Activated T-cell treated with anti-CD3 and anti-CD28 coated beads, Interleukin-2, amount 50 U/mL, for 4 hours (primary cell): Measurements from ENCODE around the gene OSBPL6. TPM values are rescaled to one million over a fixed set of nuclear protein-coding genes. Genes with fewer than 3 reads are reported as not detected.
"Not testable (repeated sequence)": the region's sequence is repeated elsewhere in the genome, so short reads cannot be mapped to it uniquely, and the experiment has no call there.

Experiments
- ATAC-seq, 2 donors: fragments of 200-7000 bp; cut with Tn5 transposase; one replicate each; pipeline ENCODE4 v1.10.0; 2021
- DNase-seq: peaks from one replicate; pipeline ENCODE4 v3.0.0-alpha.2; 2020
- H3K27me3 Mint-ChIP-seq: one replicate; pipeline ENCODE4 v1.8.0; 2021; ENCODE audit warnings: low read depth, mixed read lengths
- H3K36me3 Mint-ChIP-seq: one replicate; pipeline ENCODE4 v1.8.0; 2022; ENCODE audit warnings: mixed read lengths; ENCODE audit not compliant: insufficient read depth
- H3K4me1 Mint-ChIP-seq: one replicate; pipeline ENCODE4 v1.8.0; 2021; ENCODE audit warnings: low read depth, mixed read lengths
- H3K4me3 Mint-ChIP-seq: one replicate; pipeline ENCODE4 v1.8.0; 2021; ENCODE audit warnings: mild to moderate bottlenecking, moderate library complexity, mixed read lengths
- H3K9me3 Mint-ChIP-seq: one replicate; pipeline ENCODE4 v1.8.0; 2021; ENCODE audit warnings: mixed read lengths
- total RNA-seq, 3 donors: library from RNA; stranded (reverse); gene quantifications; one replicate each; pipeline ENCODE4 v1.2.1, GENCODE V29; 2021

Gene OSBPL6
- total RNA-seq, 3 donors from 2014 or later = 0.28 to 0.53 (median 0.30) TPM

DNA sequence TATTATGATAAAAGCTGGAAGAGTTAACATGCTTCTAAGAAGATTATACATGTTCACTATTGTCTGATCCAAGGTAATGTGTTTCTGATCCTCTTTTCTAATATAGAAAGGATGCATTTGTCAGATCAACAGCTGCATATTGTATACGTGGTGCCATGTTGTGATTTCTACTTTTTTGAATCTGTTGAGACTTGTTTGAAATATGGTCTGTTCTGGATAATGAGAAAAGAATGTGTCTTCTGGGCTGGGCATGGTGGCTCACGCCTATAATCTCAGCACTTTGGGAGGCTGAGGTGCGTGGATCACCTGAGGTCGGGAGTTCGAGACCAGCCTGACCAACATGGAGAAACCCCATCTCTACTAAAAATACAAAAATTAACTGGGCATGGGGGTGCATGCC is 229.4 kb downstream of the OSBPL6 start:
- not testable (repeated sequence) for DNase-seq, H3K4me1 Mint-ChIP-seq, ATAC-seq, H3K27me3 Mint-ChIP-seq, H3K4me3 Mint-ChIP-seq
- H3K9me3 Mint-ChIP-seq = peaks cover 22% of the 10 kb centered on the region
- peaks cover 29% of the 10 kb centered on the region for H3K36me3 Mint-ChIP-seq

DNA sequence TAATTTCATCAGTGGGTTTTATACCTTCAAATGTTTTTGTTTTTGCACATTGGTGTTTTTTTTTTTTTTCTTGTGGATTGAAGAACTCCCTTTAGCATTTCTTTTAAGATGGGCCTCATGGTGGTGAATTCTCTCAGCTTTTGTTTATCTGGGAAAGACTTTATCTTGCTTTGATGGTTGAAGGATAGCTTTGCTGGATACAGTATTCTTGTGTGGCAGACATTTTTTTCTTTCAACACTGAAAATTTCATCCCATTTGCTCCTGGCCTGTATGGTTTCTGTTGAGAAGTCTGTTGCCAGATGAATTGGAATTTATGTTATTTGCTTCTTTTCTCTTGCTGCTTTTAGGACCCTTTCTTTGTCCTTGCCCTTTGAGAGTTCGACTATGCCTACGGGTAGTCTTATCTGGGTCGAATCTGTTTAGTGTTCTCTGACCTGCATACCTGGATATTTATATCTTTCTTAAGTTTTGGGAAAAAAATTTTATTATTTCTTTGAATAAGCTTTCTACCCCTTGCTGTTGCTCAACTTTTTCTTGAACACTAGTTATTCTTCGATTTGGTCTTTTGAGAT is 231.0 kb downstream of the OSBPL6 start:
- Mint-ChIP-seq H3K4me1 (no peaks in the 10 kb centered on the region), H3K4me3 (no peak overlapping the region), H3K36me3 (peaks cover 35% of the 10 kb centered on the region), H3K27me3 (no peaks in the 10 kb centered on the region), H3K9me3 (peaks cover 22% of the 10 kb centered on the region)
- DNase-seq (no peak), ATAC-seq (no peak)

DNA sequence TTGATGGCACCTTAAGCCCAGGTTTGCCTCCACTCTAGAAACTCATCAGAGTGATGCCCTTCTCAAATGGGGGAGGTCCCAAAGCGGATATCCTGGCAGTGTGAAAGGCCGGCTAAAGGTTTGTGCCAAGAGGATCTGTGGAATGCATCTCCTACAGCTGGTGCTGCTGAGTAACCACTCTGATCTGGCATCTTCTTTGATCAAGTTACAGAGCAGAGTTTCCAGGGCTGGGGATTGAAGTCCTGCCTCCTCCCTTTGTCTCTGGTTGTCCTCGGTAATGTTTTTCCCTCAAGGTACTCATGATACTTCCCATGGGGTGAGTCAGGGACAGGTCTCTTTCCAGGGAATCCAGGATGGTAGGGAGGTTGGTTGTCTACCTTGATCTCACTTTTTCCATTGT is 232.1 kb downstream of the OSBPL6 start:
- Mint-ChIP-seq H3K27me3 (no peaks in the 10 kb centered on the region), H3K4me1 (no peaks in the 10 kb centered on the region), H3K36me3 (peaks cover 39% of the 10 kb centered on the region), H3K9me3 (peaks cover 22% of the 10 kb centered on the region), H3K4me3 (no peak overlapping the region)
- ATAC-seq (no peak), DNase-seq (no peak)

DNA sequence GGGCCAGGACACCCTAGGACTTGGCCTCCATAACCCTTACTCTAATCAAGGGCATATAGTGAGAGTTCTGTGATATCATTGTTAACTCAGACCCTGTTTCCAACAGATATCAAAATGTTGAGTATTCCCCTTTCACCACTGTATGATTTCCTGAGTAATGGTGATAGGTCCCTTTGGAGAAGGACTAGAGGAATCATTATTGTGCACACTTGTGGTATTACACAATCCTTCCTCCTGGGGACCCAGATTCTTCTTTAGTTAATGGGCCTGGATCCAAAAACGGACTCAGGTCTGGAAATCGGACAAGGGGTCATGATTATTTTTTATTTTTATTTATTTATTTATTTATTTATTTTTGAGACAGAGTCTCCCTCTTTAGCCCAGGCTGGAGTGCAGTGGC is 233.1 kb downstream of the OSBPL6 start:
- Mint-ChIP-seq H3K4me3 (no peak overlapping the region), H3K4me1 (no peaks in the 10 kb centered on the region), H3K36me3 (peaks cover 42% of the 10 kb centered on the region), H3K27me3 (no peaks in the 10 kb centered on the region), H3K9me3 (peaks cover 22% of the 10 kb centered on the region)
- ATAC-seq (no peak), DNase-seq (no peak)

DNA sequence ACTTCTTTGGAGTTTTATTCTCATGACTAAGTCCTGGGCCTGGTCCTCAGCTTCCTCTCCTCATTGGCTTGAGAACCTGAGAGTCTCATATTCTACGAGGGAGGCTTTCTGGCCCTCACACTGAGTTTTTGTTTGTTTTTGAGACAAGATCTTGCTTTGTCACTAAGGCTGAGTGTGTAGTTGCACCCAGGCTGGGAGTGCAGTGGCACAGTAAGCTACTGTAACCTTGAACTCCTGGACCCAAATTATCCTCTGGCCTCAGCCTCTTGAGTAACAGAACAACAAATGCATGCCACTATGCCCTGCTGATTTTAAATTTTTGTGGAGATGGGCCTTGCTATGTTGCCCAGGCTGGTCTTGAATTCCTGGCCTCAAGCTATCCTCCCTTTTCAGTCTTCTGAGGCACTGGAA is 234.1 kb downstream of the OSBPL6 start:
- Mint-ChIP-seq H3K4me1 (no peaks in the 10 kb centered on the region), H3K27me3 (no peaks in the 10 kb centered on the region), H3K36me3 (peaks cover 42% of the 10 kb centered on the region), H3K9me3 (peaks cover 22% of the 10 kb centered on the region), H3K4me3 (no peak overlapping the region)
- DNase-seq (no peak), ATAC-seq (no peak)

DNA sequence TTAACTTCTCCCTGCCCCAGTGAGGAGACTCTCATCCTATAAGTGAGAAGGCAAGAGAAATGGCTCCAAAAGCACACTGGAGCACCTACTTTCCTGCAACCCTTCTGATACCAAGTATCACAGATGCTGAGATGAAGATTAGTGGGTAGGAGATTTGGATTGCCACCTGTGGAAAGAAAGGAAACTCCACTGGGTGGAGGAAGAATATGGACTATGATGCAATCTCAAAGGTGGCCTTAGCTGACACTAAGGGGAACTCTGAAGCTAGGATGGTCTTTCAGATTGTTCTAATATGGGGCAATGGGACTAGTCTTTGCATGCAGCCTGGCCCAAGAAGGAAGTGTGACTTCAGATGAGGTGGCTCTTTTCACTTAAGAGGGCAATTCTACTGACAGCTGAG is 235.0 kb downstream of the OSBPL6 start:
- H3K9me3 Mint-ChIP-seq = peaks cover 20% of the 10 kb centered on the region
- H3K27me3 Mint-ChIP-seq = no peaks in the 10 kb centered on the region
- H3K4me3 Mint-ChIP-seq = no peak overlapping the region
- H3K4me1 Mint-ChIP-seq = no peaks in the 10 kb centered on the region
- ATAC-seq (no peak), DNase-seq (no peak)
- peaks cover 45% of the 10 kb centered on the region for H3K36me3 Mint-ChIP-seq

DNA sequence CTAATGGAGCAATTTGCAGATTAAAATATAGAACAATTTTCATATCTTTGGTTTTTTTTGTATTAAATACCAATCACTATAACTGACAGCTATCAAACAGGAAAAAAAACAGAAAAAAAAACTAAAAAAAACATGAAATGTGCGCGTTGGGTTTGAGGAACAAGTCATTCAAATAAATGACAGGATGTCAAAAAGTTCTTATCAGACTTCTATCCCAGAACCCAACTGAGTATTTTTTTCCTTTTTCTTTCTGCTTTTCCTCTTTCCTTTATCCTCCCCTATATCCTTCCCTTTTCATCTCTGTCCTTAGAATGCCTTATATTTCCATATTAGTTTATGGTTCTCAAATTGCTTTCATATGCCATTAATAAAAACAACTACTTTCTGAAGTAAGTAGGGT is 242.3 kb downstream of the OSBPL6 start:
- H3K4me3 Mint-ChIP-seq = no peak overlapping the region
- no peaks in the 10 kb centered on the region for H3K4me1 Mint-ChIP-seq

DNA sequence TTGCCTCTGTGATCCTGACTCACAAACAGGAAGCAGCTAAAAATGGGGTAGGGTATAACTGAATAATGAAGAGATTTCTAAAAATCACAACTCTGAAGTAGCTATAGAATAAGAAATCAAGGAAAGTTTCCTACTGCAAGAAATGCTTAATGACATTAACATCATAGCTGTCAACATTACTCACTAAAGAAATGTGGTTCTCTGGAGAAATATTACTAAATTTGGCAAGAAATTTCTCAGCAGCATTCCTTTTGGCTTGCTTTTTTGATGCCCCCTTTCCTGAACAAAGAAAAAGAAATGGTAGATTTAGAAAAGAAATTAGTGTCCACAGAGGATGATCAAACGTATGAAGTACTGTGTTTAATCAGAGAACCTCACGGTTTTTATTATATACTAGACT is 247.1 kb downstream of the OSBPL6 start:
- H3K27me3 Mint-ChIP-seq = no peaks in the 10 kb centered on the region
- no peak overlapping the region for H3K4me3 Mint-ChIP-seq
- no peaks in the 10 kb centered on the region for H3K9me3 Mint-ChIP-seq
- H3K36me3 Mint-ChIP-seq = peaks cover 42% of the 10 kb centered on the region
- DNase-seq = no peak
- H3K4me1 Mint-ChIP-seq = no peaks in the 10 kb centered on the region
- ATAC-seq = no peak

More for the DNA sequence above, 242.3 kb downstream of the OSBPL6 start:
- no peaks in the 10 kb centered on the region for H3K27me3 Mint-ChIP-seq
- peaks cover 43% of the 10 kb centered on the region for H3K36me3 Mint-ChIP-seq
- ATAC-seq = no peak
- DNase-seq = no peak
- H3K9me3 Mint-ChIP-seq = no peaks in the 10 kb centered on the region

DNA sequence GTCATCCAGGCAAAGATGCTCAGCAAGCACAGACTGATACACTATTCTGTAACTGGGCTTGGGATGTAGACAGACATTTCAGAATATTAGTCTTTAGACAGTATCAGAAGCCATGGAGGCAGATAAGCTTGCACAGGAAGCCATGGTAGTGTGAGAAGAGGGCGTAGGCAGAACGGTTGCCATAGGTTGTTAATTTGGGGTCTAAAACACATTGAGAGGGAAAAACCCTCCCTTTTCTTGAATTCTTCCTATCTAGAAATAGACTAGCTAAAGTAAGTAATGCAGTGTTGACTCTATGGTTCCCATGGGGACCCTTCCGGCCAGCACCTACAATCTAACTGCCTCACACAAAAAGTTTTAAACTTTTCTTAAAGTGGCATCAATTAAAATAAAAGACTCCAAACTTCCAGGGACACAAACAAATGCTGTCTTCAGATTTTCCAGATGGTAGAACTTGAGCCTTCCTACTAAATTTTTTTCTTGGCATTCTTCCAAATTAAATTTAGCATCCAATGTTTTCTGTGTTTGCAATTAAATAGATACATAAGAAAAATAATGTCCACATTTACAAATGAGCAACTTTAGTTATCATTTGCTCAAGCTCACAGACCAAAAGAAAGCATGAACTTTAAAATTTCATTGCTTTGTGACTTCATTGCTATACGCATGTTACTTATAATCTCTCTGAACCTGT is 254.8 kb downstream of the OSBPL6 start:
- DNase-seq = no peak
- ATAC-seq = no peak
- Mint-ChIP-seq H3K4me1 (peaks cover 30% of the 10 kb centered on the region), H3K4me3 (peak overlapping the region; percentile 88), H3K36me3 (peaks cover 21% of the 10 kb centered on the region), H3K27me3 (no peaks in the 10 kb centered on the region), H3K9me3 (no peaks in the 10 kb centered on the region)

DNA sequence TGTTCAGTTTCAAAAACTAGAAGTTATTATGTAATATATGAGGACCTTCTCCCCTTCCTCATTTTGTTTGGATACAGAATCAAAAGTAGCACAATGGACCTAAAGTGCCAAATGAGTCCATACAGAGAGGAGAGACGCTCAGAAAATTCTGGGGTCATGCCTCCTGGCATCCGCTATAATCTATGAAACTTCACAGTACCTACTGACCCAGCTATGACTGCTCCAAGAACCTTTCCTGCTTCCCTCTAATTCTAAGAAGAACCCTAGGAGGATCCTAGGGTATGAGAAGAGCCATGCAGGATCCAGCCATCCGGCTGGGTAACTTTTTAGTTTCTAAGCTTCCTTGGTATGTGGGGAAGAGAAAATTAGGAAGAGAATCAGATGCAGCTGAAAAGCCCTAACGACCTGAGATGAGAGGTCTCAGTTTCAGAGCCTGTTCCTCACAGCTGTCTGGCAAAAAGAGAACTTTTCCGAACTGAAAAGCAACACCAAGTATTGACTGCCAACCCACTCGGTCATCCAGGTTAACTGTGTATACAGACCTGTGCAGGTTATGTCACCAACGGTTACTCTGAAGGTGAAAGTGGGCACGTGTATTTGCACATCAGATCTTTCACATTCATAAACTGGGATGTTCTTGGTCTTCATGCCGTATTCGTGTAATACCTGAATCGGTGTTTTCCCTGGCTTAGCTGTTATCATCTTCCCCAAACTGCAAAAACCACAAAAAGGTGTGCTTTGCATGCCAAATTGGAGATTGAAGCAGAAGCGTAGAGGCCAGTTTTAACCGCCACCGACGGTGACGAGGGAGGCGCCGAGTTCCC is 255.6 kb downstream of the OSBPL6 start:
- Mint-ChIP-seq H3K36me3 (peaks cover 16% of the 10 kb centered on the region), H3K4me1 (peaks cover 30% of the 10 kb centered on the region), H3K4me3 (peak overlapping the region; percentile 88), H3K27me3 (no peaks in the 10 kb centered on the region), H3K9me3 (no peaks in the 10 kb centered on the region)
- no peak for DNase-seq
- ATAC-seq = no peak

DNA sequence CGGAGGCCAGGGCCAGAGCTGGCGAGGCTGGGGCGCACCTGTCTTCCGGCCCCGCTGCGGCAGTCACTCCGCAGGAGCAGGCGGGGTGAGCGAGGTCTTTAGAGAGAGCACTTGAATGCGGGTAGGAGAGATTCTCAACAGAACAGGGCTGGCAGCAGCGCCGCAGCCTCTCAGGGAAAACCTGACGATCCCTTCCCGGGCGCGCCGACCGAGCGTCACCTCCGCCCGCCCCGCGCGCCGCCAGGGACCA is 256.1 kb downstream of the OSBPL6 start:
- ATAC-seq = peak; percentile 56 to 57
- Mint-ChIP-seq H3K9me3 (no peaks in the 10 kb centered on the region), H3K4me1 (peaks cover 30% of the 10 kb centered on the region)

DNA sequence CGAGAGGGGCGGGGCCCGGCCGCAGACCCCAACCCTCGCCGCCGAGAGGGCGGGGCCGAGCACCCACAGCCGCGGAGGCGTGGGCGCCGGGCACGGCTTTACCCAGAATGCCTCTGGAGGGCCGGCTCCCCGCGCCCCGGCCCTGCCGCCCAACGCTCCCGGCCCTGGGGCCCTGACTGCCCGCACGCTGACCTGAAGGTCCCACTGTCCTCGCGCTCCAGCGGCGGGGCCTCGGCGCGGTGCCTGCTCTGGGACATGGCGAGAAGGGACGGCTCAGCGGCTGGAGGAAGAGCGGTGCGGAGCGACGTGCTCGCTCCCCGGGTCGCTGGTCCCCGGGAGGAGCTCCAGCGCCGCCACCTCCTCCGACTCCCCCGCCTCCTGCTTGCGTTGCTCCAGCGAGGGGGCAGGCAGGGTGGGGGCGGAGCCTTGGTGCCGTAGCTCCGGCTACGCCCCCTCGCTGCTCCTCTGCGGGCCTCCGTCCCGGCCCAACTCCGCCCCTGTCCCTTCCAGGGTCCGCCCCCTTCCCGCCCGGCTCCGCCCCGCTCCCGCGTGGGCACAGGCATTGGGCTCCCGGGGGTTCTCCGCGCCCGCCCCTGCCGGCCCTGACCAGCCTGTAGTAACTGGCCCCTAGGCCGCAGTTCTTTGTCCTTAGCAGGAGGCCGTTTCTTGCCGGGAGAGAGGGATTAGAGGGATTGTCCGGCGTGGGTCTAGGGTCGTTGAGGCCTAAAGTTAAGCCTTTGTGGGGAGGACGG is 256.6 kb downstream of the OSBPL6 start, which contains the start of the genes PJVK and PRKRA:
PJVK (plus strand) TSS at position 605 of the 752 bp plus-strand sequence. CDS start 2,032 bp downstream, outside the sequence.
PRKRA (minus strand) TSS at position 402 of the 752 bp plus-strand sequence; CDS start at position 257, 145 bp downstream.
- Mint-ChIP-seq H3K27me3 (no peaks in the 10 kb centered on the region), H3K4me1 (peaks cover 30% of the 10 kb centered on the region), H3K9me3 (no peaks in the 10 kb centered on the region), H3K4me3 (peak within 1 kb of the TSS; percentile 89), H3K36me3 (peaks cover 12% of the 10 kb centered on the region)
- peak; percentile 96 for DNase-seq
- peak; percentile 89 to 91 for ATAC-seq

More for the DNA sequence above, 256.1 kb downstream of the OSBPL6 start:
- peak overlapping the region; percentile 88 for H3K4me3 Mint-ChIP-seq
- H3K36me3 Mint-ChIP-seq = peaks cover 12% of the 10 kb centered on the region
- DNase-seq = no peak
- H3K27me3 Mint-ChIP-seq = no peaks in the 10 kb centered on the region

DNA sequence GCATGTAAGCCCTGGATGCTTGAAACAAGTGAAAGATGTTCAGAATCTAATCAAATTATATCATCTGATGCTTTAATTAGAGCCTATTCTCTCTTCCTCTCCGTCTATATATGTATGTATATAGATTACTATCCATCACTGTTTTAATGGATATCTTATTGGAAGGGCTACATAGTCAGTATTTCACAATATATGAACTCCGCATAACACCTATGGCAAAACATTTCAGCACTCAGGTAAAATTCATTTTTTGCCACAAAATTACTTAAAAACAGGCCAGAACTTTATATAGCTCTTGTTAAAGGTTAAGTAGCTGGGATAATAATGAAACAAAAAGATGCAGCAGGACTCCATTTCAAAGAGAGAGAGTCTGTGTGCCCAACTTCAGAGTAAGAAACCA is 258.0 kb downstream of the OSBPL6 start:
- no peaks in the 10 kb centered on the region for H3K9me3 Mint-ChIP-seq
- peak overlapping the region; percentile 9 for H3K4me3 Mint-ChIP-seq
- H3K36me3 Mint-ChIP-seq = peaks cover 12% of the 10 kb centered on the region
- ATAC-seq (no peak), DNase-seq (no peak)
- H3K4me1 Mint-ChIP-seq = peaks cover 30% of the 10 kb centered on the region
- no peaks in the 10 kb centered on the region for H3K27me3 Mint-ChIP-seq
